Lung (tissue), 12 donors: Measurements from ENCODE around the gene BBOX1. TPM values are rescaled to one million over a fixed set of nuclear protein-coding genes. Genes with fewer than 3 reads are reported as not detected.

Experiments
- ATAC-seq: fragments of 200-7000 bp; cut with Tn5 transposase; one replicate; pipeline ENCODE4 v1.9.1; 2020; ENCODE audit warnings: moderate number of reproducible peaks; ENCODE audit not compliant: insufficient read depth, low FRiP score
- DNase-seq, 3 donors: peaks; one replicate each; pipeline ENCODE4 v3.0.0-alpha.2; 2013 to 2017
- H3K27ac ChIP-seq, 2 donors: one replicate each; pipeline ENCODE4 v1.5.1; 2013; ENCODE audit warnings: mild to moderate bottlenecking in 2 of 2, moderate library complexity in 2 of 2, control low read depth in 1 of 2, inconsistent platforms in 1 of 2, low read depth in 1 of 2, low read length in 1 of 2
- H3K27me3 ChIP-seq, 3 donors: one replicate each; pipeline ENCODE4 v1.5.1; 2013; ENCODE audit warnings: low read length in 2 of 3; ENCODE audit not compliant: control insufficient read depth in 3 of 3, insufficient read depth in 3 of 3
- H3K36me3 ChIP-seq, 4 donors: one replicate each; pipeline ENCODE4 v1.5.1; 2013; ENCODE audit warnings: low read length in 4 of 4, mild to moderate bottlenecking in 1 of 4, moderate library complexity in 1 of 4; ENCODE audit not compliant: control insufficient read depth in 4 of 4, insufficient read depth in 4 of 4
- H3K4me1 ChIP-seq, 5 donors: one replicate each; pipeline ENCODE4 v1.5.1; 2013; ENCODE audit warnings: low read length in 5 of 5, mild to moderate bottlenecking in 2 of 5, moderate library complexity in 1 of 5; ENCODE audit not compliant: control insufficient read depth in 5 of 5, insufficient read depth in 5 of 5
- H3K4me3 ChIP-seq: one replicate; pipeline ENCODE4 v1.5.1; 2013; ENCODE audit warnings: mild to moderate bottlenecking, control low read depth, moderate library complexity
- H3K9ac ChIP-seq, 2 donors: one replicate each; pipeline ENCODE4 v1.5.1; 2013; ENCODE audit warnings: low read length in 2 of 2, control low read depth in 1 of 2; ENCODE audit not compliant: insufficient read depth in 1 of 2
- H3K9me3 ChIP-seq, 4 donors: one replicate each; pipeline ENCODE4 v1.5.1; 2013; ENCODE audit warnings: low read length in 3 of 4, mild to moderate bottlenecking in 1 of 4, moderate library complexity in 1 of 4; ENCODE audit not compliant: control insufficient read depth in 4 of 4, insufficient read depth in 3 of 4
- WGBS, 2 donors: extraction: QIAGEN DNeasy Blood & Tissue Kit; methylation state at CpG; one replicate each; pipeline ENCODE4 v1.1.7; 2013; 5-methylcytosine and 5-hydroxymethylcytosine counted together
- polyA plus RNA-seq, 2 donors: library from polyadenylated mRNA; stranded (reverse); fragments of 200-250 nt; gene quantifications; one replicate each; pipeline ENCODE4 v1.2.1, GENCODE V29; 2013
- total RNA-seq, 2 donors: library from RNA; depleted of rRNA in 1 of 2; stranded (reverse); fragments of >200 nt in 1 of 2; gene quantifications; one replicate each; pipeline ENCODE4 v1.2.1, GENCODE V29; 2014 to 2021
- TF ChIP-seq, protein P1 (sequence below): IDR thresholded peaks from 2 replicates; pipeline ENCODE4 v1.5.1; 2012; ENCODE audit warnings: mild to moderate bottlenecking; ENCODE audit errors: control extremely low read depth, extremely low read depth
- donor health status: control.
- donor health status: control.
- donor health status: Bipolar disorder and iron deficiency.
- donor health status: healthy.
- donor health status: DM: yes; HTN: yes; CAD: no.

Gene BBOX1
- total and polyA plus RNA-seq, 4 donors, result 0.08 to 1.9 (median 0.69) TPM

DNA sequence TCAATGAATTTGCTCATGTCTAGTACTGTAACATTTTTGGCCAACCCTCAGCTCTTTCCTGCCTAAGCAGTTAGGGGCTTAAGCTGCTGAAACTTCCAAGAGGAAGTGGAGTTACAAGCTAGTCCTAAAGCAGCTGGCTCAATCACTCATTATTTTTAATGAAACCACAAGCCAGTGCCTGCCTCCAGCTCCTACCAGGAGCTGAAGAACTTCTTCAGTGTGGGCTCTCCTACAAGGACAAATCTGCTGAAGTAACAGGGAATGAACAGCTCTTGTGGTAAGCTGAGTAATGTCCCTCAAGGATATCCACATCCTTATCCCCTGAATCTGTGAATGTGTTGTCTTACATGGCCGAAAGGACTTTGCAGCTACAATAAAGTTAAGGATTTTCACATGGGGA lies 112.5 kb downstream of the BBOX1 start:
- no peaks in the 10 kb centered on the region for H3K9me3 ChIP-seq

DNA sequence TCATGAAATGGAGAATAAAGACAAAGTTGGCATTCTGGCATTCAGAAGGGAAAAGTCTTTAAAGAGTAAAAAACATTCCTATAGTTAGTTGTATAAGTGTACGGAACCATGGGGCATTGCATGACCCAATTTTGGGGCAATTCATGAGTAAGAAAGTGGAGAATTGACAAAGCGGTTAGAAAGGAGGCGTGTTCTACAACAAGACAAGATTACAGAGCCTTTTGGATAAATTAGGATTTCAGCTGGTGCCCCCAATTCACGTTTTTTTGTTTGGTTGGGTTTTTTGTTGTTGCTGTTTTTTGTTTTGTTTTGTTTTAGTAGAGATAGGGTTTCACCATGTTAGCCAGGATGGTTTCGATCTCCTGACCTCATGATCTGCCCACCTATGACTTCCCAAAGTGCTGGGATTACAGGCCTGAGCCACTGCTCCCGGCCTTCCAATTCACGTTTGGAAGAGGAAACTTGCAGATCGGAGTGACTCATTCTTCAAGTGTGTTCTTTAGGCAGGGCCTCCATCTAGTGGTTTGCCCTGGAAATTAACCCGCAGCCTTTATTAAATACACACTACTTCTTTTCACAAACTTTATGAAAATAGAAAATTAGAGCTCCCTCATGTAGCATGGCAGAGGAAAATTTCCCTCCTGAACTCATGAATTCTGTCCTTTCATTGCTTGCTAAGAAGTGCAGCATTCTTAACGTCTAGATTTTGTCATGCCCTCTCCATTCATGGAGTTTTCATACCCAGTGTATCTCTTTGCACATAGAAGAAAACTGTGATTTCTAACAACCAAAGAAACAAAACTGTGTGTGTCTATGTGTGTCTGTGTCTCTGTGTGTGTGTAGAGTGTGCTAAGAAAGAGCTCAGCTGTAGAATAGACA lies 118.1 kb downstream of the BBOX1 start:
- H3K4me3 ChIP-seq, result no peak overlapping the region
- H3K36me3 ChIP-seq, result no peaks in the 10 kb centered on the region
- DNase-seq (peak; percentile 73 to 87 (median 82)), ATAC-seq (peak; percentile 83)
- TF ChIP-seq, protein P1, sequence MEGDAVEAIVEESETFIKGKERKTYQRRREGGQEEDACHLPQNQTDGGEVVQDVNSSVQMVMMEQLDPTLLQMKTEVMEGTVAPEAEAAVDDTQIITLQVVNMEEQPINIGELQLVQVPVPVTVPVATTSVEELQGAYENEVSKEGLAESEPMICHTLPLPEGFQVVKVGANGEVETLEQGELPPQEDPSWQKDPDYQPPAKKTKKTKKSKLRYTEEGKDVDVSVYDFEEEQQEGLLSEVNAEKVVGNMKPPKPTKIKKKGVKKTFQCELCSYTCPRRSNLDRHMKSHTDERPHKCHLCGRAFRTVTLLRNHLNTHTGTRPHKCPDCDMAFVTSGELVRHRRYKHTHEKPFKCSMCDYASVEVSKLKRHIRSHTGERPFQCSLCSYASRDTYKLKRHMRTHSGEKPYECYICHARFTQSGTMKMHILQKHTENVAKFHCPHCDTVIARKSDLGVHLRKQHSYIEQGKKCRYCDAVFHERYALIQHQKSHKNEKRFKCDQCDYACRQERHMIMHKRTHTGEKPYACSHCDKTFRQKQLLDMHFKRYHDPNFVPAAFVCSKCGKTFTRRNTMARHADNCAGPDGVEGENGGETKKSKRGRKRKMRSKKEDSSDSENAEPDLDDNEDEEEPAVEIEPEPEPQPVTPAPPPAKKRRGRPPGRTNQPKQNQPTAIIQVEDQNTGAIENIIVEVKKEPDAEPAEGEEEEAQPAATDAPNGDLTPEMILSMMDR, result peak; percentile 49
- H3K27ac ChIP-seq, result no peak overlapping the region
- no peak overlapping the region for H3K9ac ChIP-seq
- peaks cover 0 to 41% (median 6%) of the 10 kb centered on the region in 3 donors for H3K27me3 ChIP-seq
- peaks cover 0 to 3% (median 0%) of the 10 kb centered on the region in 4 donors for H3K9me3 ChIP-seq
- H3K4me1 ChIP-seq, result no peaks in the 10 kb centered on the region
- 38% methylated on average over 10 of the region's 10 CpGs for WGBS, 2 donors

More for the DNA sequence above, 112.5 kb downstream of the BBOX1 start:
- TF ChIP-seq, protein P1, result no peak
- 94 to 98% methylated on average over 1 of the region's 1 CpG for WGBS, 2 donors
- ATAC-seq (no peak), DNase-seq (no peak)
- Histone ChIP-seq H3K4me1 (no peaks in the 10 kb centered on the region), H3K27ac (no peak overlapping the region), H3K4me3 (no peak overlapping the region), H3K36me3 (no peaks in the 10 kb centered on the region), H3K9ac (no peak overlapping the region), H3K27me3 (peaks cover 0 to 4% (median 0%) of the 10 kb centered on the region in 3 donors)

DNA sequence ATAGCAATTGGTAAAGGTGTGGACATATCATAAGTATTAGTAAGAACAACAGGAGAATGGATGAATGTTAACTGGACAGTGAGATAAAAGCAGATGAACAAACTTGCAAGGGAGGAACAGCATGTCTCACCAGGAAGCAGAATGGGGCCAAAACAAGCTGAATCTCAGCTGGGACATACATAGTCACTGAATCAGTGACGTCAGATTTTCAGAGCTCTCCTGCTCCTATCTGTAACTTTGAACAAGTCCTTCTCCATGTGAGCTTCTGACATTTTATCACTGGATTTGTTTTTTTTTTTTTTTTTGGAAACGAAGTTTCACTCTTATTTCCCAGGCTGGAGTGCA lies 118.7 kb downstream of the BBOX1 start:
- Histone ChIP-seq H3K4me1 (no peaks in the 10 kb centered on the region), H3K4me3 (no peak overlapping the region), H3K36me3 (no peaks in the 10 kb centered on the region), H3K9me3 (peaks cover 0 to 3% (median 0%) of the 10 kb centered on the region in 4 donors), H3K9ac (no peak overlapping the region), H3K27me3 (peaks cover 0 to 41% (median 6%) of the 10 kb centered on the region in 3 donors), H3K27ac (no peak overlapping the region)
- no peak for ATAC-seq
- TF ChIP-seq, protein P1, result no peak
- no peak for DNase-seq
- WGBS, 2 donors, result 60 to 69% methylated on average over 2 of the region's 2 CpGs
